Activated B cell treated with CpG ODN at 0.5 μM for 24 hours (primary cell): ENCODE data around the gene ERC1. TPM values are rescaled to one million over a fixed set of nuclear protein-coding genes. Genes with fewer than 3 reads are reported as not detected.

ENCODE experiments used
- ATAC-seq: fragments of 200-7000 bp; cut with Tn5 transposase; one replicate; pipeline ENCODE4 v1.10.0; 2021; ENCODE audit warnings: low read depth, mild to moderate bottlenecking, moderate library complexity
- CTCF ChIA-PET: fragments of 350-600 bp; sonication (Branson Sonifier 250); formaldehyde crosslinking; loops from one replicate; lab custom pipeline; 2021; ENCODE audit warnings: antibody characterized with exemption; lab: Charles Lee
- POLR2A ChIA-PET: fragments of 350-600 bp; sonication (Branson Sonifier 250); formaldehyde crosslinking; loops from one replicate; lab custom pipeline; 2021; ENCODE audit warnings: antibody characterized with exemption; lab: Charles Lee
- DNase-seq: peaks from one replicate; pipeline ENCODE4 v3.0.0; 2022
- H3K27ac Mint-ChIP-seq: one replicate; pipeline ENCODE4 v1.8.0; 2020; ENCODE audit warnings: mixed read lengths
- H3K27me3 Mint-ChIP-seq: one replicate; pipeline ENCODE4 v1.8.0; 2021; ENCODE audit warnings: mixed read lengths
- H3K36me3 Mint-ChIP-seq: one replicate; pipeline ENCODE4 v1.8.0; 2021; ENCODE audit warnings: low read depth, mixed read lengths
- H3K4me1 Mint-ChIP-seq: one replicate; pipeline ENCODE4 v1.8.0; 2021; ENCODE audit warnings: mixed read lengths
- H3K4me3 Mint-ChIP-seq: one replicate; pipeline ENCODE4 v1.8.0; 2020; ENCODE audit warnings: mild to moderate bottlenecking, mixed read lengths
- H3K9me3 Mint-ChIP-seq: one replicate; pipeline ENCODE4 v1.8.0; 2020; ENCODE audit warnings: mixed read lengths
- CTCF ChIP-seq: fragments of 200-600 bp; IDR thresholded peaks from one replicate; pipeline ENCODE4 v1.8.0; 2022; ENCODE audit warnings: antibody characterized with exemption, mild to moderate bottlenecking
- intact Hi-C: fragments of 100-400 bp; cut with micrococcal nuclease; formaldehyde crosslinking; loops from one replicate; pipeline ENCODE4 v1.15.1; 2024
- total RNA-seq: library from RNA; stranded (reverse); gene quantifications from 2 replicates; pipeline ENCODE4 v1.2.3, GENCODE V29; 2022

The ERC1 gene
- total RNA-seq, 1 donor from 2014 or later: 57.0 TPM

GRCh38 chr12:1380171-1380851 lies 389.3 kb downstream of the ERC1 start:
- Mint-ChIP-seq H3K27me3 (no peaks in the 10 kb centered on the region), H3K36me3 (peaks cover 40% of the 10 kb centered on the region), H3K9me3 (no peaks in the 10 kb centered on the region), H3K4me1 (no peaks in the 10 kb centered on the region), H3K4me3 (no peak overlapping the region), H3K27ac (no peak overlapping the region)
- no peak for TF ChIP-seq CTCF
- CTCF ChIA-PET: no interaction called here
- intact Hi-C loops: no loop called here
- POLR2A ChIA-PET: no interaction called here
- DNase-seq: no peak
- ATAC-seq: no peak

GRCh38 chr12:1382151-1382550 lies 391.1 kb downstream of the ERC1 start:
- ChIA-PET POLR2A (no interaction called here), CTCF (no interaction called here)
- no peak for TF ChIP-seq CTCF
- Mint-ChIP-seq H3K4me3 (no peak overlapping the region), H3K4me1 (no peaks in the 10 kb centered on the region), H3K9me3 (no peaks in the 10 kb centered on the region), H3K27me3 (no peaks in the 10 kb centered on the region), H3K36me3 (peaks cover 31% of the 10 kb centered on the region), H3K27ac (no peak overlapping the region)
- intact Hi-C loops: no loop called here
- no peak for ATAC-seq
- DNase-seq: no peak

- DNase-seq: no peak
- H3K4me3 Mint-ChIP-seq: no peak overlapping the region
- peaks cover 34% of the 10 kb centered on the region for H3K36me3 Mint-ChIP-seq
- ChIA-PET CTCF (no interaction called here), POLR2A (no interaction called here)
- intact Hi-C loops: no loop called here
- no peak overlapping the region for H3K27ac Mint-ChIP-seq
- no peaks in the 10 kb centered on the region for H3K27me3 Mint-ChIP-seq
- ATAC-seq: no peak
- H3K9me3 Mint-ChIP-seq: no peaks in the 10 kb centered on the region
- no peaks in the 10 kb centered on the region for H3K4me1 Mint-ChIP-seq
- no peak for TF ChIP-seq CTCF
Measured at GRCh38 chr12:1382826-1383225, 391.8 kb downstream of the ERC1 start.

- Mint-ChIP-seq H3K27ac (no peak overlapping the region), H3K27me3 (no peaks in the 10 kb centered on the region), H3K4me1 (no peaks in the 10 kb centered on the region), H3K9me3 (no peaks in the 10 kb centered on the region), H3K36me3 (peaks cover 37% of the 10 kb centered on the region), H3K4me3 (no peak overlapping the region)
- ChIA-PET CTCF (no interaction called here), POLR2A (no interaction called here)
- DNase-seq (no peak), ATAC-seq (no peak)
- intact Hi-C loops: no loop called here
- no peak for TF ChIP-seq CTCF
Measured at GRCh38 chr12:1383758-1384157, 392.7 kb downstream of the ERC1 start.

DNA sequence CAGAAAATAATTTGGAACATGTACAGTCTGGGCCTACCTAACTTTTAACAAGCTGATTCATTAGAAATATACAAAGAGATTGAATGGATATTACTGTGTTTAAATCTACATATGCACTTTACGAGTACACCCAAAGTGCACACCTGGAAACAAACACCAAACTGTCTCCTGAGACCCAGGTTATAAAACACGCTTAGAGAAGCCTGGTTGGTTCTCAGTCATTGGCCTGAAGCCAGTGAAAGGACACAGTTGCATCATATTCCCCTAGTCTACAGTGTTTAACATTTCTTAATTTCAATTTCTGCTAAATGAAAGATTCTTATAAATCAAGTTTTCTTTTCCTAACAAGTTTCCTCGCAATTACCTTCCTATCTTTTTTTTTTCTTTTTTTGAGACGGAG lies 393.9 kb downstream of the ERC1 start:
- POLR2A ChIA-PET: no interaction called here
- no peaks in the 10 kb centered on the region for H3K27me3 Mint-ChIP-seq

More for the DNA sequence above, 393.9 kb downstream of the ERC1 start:
- CTCF ChIA-PET: no interaction called here
- no peak for TF ChIP-seq CTCF
- Mint-ChIP-seq H3K9me3 (no peaks in the 10 kb centered on the region), H3K4me3 (no peak overlapping the region), H3K27ac (no peak overlapping the region), H3K36me3 (peaks cover 34% of the 10 kb centered on the region), H3K4me1 (no peaks in the 10 kb centered on the region)
- DNase-seq: no peak
- no peak for ATAC-seq
- intact Hi-C loops: no loop called here
